Muscle of leg (tissue), 11 donors: ENCODE data around the gene TCEA2. TPM values are rescaled to one million over a fixed set of nuclear protein-coding genes. Genes with fewer than 3 reads are reported as not detected.
"Not testable (repeated sequence)": the region's sequence is repeated elsewhere in the genome, so short reads cannot be mapped to it uniquely, and the experiment has no call there.

Source experiments
- DNase-seq: peaks from one replicate; pipeline ENCODE4 v3.0.0; 2013
- H3K27ac ChIP-seq: one replicate; pipeline ENCODE4 v1.5.1; 2013; ENCODE audit warnings: mild to moderate bottlenecking, low read length, control low read depth
- H3K27me3 ChIP-seq: one replicate; pipeline ENCODE4 v1.6.1; 2013; ENCODE audit warnings: low read length; ENCODE audit not compliant: control insufficient read depth, insufficient read depth
- H3K36me3 ChIP-seq: one replicate; pipeline ENCODE4 v1.6.1; 2013; ENCODE audit warnings: low read length; ENCODE audit not compliant: control insufficient read depth, insufficient read depth
- H3K4me1 ChIP-seq: one replicate; pipeline ENCODE4 v1.6.1; 2013; ENCODE audit warnings: low read length; ENCODE audit not compliant: control insufficient read depth, insufficient read depth
- H3K4me3 ChIP-seq: one replicate; pipeline ENCODE4 v1.5.1; 2013; ENCODE audit warnings: low read length, control low read depth
- H3K9me3 ChIP-seq: replicated peaks from 2 replicates; pipeline ENCODE4 v1.6.1; 2013; ENCODE audit warnings: low read depth, low read length; ENCODE audit not compliant: control insufficient read depth
- WGBS: methylation state at CpG from one replicate; pipeline ENCODE4 v1.1.5; 2013; ENCODE audit warnings: missing lambda C conversion rate; ENCODE audit not compliant: insufficient coverage; 5-methylcytosine and 5-hydroxymethylcytosine counted together
- polyA plus RNA-seq, 8 donors: library from polyadenylated mRNA; unstranded; fragments of 120-200 nt; gene quantifications; one replicate each; pipeline versions ENCODE4 v1.2.1 to v1.2.3, GENCODE V29; 2013; ENCODE audit warnings: inconsistent platforms in 1 of 8, low replicate concordance in 1 of 8; ENCODE audit not compliant: insufficient read length in 8 of 8, insufficient read depth in 1 of 8
- total RNA-seq: library from RNA; stranded (reverse); fragments of 120-200 nt; gene quantifications from one replicate; pipeline ENCODE4 v1.2.4, GENCODE V29; 2013

The TCEA2 gene
- total and polyA plus RNA-seq, 9 donors, result 24.6 to 60.1 (median 46.8) TPM

DNA sequence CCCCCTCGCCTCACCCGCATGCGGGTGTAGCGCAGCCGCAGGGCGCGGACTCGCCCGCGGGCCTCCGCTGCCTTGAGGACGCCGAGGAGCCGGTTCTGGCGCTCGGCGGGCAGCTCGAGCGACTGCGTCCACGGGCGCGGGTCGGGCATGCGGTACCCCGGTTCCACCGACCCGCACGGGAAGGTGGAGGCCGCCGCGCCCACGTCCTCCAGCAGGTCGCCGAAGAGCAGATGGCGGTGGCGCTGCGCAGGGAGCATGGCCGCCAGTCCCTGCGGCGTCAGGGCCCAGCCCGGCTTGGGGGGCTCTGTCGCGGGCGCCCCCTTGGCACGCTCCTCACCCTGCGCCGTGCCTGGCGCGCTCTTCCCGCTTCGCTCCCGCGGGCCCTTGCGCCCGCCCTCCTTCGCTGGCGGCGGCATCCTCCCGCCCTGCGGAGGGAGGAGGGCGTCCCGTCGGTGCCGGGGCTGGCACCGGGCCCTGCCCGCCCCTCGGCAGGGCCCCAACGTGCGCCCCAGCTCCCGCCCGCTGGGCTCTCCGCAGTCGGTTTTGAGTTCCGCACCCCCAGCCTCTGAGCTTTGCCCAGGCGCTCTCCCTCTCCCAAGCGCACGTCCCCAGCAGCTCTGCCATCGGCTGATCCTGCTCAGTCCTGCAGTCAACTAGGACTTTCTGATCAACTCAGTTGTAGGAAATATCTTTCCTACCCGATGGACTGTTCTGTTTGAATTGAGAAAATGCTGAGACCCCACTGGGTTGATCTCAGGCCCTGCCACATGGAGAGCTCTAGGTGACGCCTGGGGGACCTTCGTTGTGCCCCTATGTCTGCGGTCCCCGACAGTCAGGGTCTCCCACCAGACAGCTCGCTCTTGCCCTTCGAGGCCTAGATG is 21.0 kb downstream of the TCEA2 start, which contains the start of gene LKAAEAR1:
Gene LKAAEAR1, minus strand, starts transcription at position 595 of the 881 bp plus-strand sequence. Its CDS starts 179 bp downstream, at position 416.
- under 1% methylated on average over 82 of the region's 86 CpGs for WGBS
- Histone ChIP-seq H3K27ac (no peak within 1 kb of the TSS), H3K27me3 (peaks cover 57% of the 10 kb centered on the region), H3K9me3 (peaks cover 8% of the 10 kb centered on the region), H3K4me1 (peaks cover 30% of the 10 kb centered on the region), H3K36me3 (no peaks in the 10 kb centered on the region), H3K4me3 (peak within 1 kb of the TSS; percentile 26)
- no peak for DNase-seq

GRCh38 chr20:64084685-64085152 is 21.7 kb downstream of the TCEA2 start:
- H3K36me3 ChIP-seq, result no peaks in the 10 kb centered on the region
- no peak overlapping the region for H3K27ac ChIP-seq
- peaks cover 8% of the 10 kb centered on the region for H3K9me3 ChIP-seq
- WGBS, result 4% methylated on average over 23 of the region's 23 CpGs
- peaks cover 26% of the 10 kb centered on the region for H3K4me1 ChIP-seq
- H3K27me3 ChIP-seq, result peaks cover 59% of the 10 kb centered on the region
- DNase-seq, result no peak
- no peak overlapping the region for H3K4me3 ChIP-seq

DNA sequence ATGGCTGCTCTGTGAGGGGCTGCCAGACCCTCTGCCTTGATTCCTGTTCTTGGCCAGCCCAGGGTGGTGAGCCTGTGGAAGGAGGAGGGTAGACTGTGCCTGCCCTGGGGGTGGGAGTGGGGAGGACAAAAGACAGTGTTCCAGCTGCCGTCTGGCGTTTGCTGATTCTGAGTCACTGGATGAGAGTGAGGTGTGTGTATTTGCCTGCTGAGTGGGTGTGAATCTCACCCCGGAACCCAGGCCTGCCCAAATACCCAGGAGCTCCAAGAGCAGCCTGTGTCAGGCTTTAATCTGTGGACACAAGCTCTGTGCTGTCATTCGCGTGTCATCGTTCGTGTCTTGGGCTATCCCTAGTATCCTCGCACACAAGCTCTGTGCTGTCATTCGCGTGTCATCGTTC is 23.8 kb downstream of the TCEA2 start:
- DNase-seq, result no peak
- H3K27me3 ChIP-seq, result peaks cover 54% of the 10 kb centered on the region
- 82% methylated on average over 3 of the region's 11 CpGs for WGBS

GRCh38 chr20:64087226-64087825 is 24.3 kb downstream of the TCEA2 start:
- Histone ChIP-seq H3K4me1 (peaks cover 18% of the 10 kb centered on the region), H3K27me3 (peaks cover 51% of the 10 kb centered on the region)
- not testable (repeated sequence) for H3K36me3 ChIP-seq, H3K27ac ChIP-seq, H3K4me3 ChIP-seq, DNase-seq, H3K9me3 ChIP-seq
- no CpG with 5 or more reads among the region's 36 CpGs for WGBS

More for the DNA sequence above, 23.8 kb downstream of the TCEA2 start:
- Histone ChIP-seq H3K4me1 (peaks cover 22% of the 10 kb centered on the region), H3K27ac (no peak overlapping the region), H3K4me3 (no peak overlapping the region), H3K36me3 (no peaks in the 10 kb centered on the region), H3K9me3 (peaks cover 8% of the 10 kb centered on the region)

- not testable (repeated sequence) for H3K27ac ChIP-seq, H3K9me3 ChIP-seq, H3K4me3 ChIP-seq, DNase-seq, H3K36me3 ChIP-seq, H3K4me1 ChIP-seq
- peaks cover 47% of the 10 kb centered on the region for H3K27me3 ChIP-seq
These were observed 25.6 kb downstream of the TCEA2 start for GRCh38 chr20:64088586-64088985.

- Histone ChIP-seq H3K9me3 (peaks cover 8% of the 10 kb centered on the region), H3K4me3 (no peak overlapping the region), H3K27me3 (peaks cover 34% of the 10 kb centered on the region), H3K36me3 (no peaks in the 10 kb centered on the region), H3K27ac (no peak overlapping the region), H3K4me1 (no peaks in the 10 kb centered on the region)
- WGBS, result 43% methylated on average over 10 of the region's 10 CpGs
- no peak for DNase-seq
These were observed 27.2 kb downstream of the TCEA2 start for GRCh38 chr20:64090165-64090564.

DNA sequence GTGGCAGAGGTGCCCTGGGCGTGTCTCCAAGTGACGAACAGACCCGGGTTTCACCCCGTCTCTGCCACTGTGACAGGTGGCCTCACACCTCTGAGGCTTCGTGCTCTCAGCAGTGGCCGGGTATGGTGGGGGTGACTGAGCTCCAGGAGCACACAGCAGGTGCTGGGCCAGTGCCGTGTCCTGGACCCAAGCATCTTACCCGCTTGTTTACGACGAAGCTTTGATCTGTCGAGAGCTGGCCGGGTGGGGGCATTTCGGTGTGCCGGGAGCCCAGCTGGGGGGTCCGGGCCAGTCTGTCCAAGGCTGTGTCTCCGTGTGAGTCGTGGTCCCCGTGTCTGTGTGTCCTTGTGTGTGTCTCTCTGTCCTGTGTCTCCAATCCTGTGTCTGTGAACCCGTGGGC is 28.3 kb downstream of the TCEA2 start:
- Histone ChIP-seq H3K9me3 (peaks cover 8% of the 10 kb centered on the region), H3K27ac (no peak overlapping the region), H3K4me1 (no peaks in the 10 kb centered on the region), H3K4me3 (no peak overlapping the region), H3K36me3 (no peaks in the 10 kb centered on the region), H3K27me3 (peaks cover 22% of the 10 kb centered on the region)
- WGBS, result 50% methylated on average over 16 of the region's 19 CpGs
- DNase-seq, result no peak

- H3K27me3 ChIP-seq, result peaks cover 19% of the 10 kb centered on the region
- H3K9me3 ChIP-seq, result peaks cover 6% of the 10 kb centered on the region
- no peaks in the 10 kb centered on the region for H3K4me1 ChIP-seq
- H3K36me3 ChIP-seq, result no peaks in the 10 kb centered on the region
- no peak for DNase-seq
- no peak overlapping the region for H3K27ac ChIP-seq
- 3% methylated on average over 16 of the region's 16 CpGs for WGBS
- H3K4me3 ChIP-seq, result no peak overlapping the region
These were observed 28.8 kb downstream of the TCEA2 start for GRCh38 chr20:64091770-64092169.

GRCh38 chr20:64092258-64093012 is 29.4 kb downstream of the TCEA2 start:
- Histone ChIP-seq H3K4me3 (no peak overlapping the region), H3K27me3 (peaks cover 18% of the 10 kb centered on the region), H3K9me3 (peaks cover 5% of the 10 kb centered on the region), H3K27ac (no peak overlapping the region), H3K4me1 (no peaks in the 10 kb centered on the region), H3K36me3 (no peaks in the 10 kb centered on the region)
- 49% methylated on average over 25 of the region's 27 CpGs for WGBS
- no peak for DNase-seq

GRCh38 chr20:64093013-64093503 is 30.1 kb downstream of the TCEA2 start:
- peaks cover 14% of the 10 kb centered on the region for H3K27me3 ChIP-seq
- 38% methylated on average over 4 of the region's 9 CpGs for WGBS

More at GRCh38 chr20:64093013-64093503, 30.1 kb downstream of the TCEA2 start:
- no peak overlapping the region for H3K4me3 ChIP-seq
- H3K9me3 ChIP-seq, result no peaks in the 10 kb centered on the region
- H3K36me3 ChIP-seq, result no peaks in the 10 kb centered on the region
- DNase-seq, result no peak
- no peaks in the 10 kb centered on the region for H3K4me1 ChIP-seq
- no peak overlapping the region for H3K27ac ChIP-seq
